H1 (cell line): ENCODE data around the gene RERE. TPM values are rescaled to one million over a fixed set of nuclear protein-coding genes. Genes with fewer than 3 reads are reported as not detected.

ENCODE experiments used
- CHD2 ChIP-seq: IDR thresholded peaks from 2 replicates; pipeline ENCODE4 v1.6.1; 2012; ENCODE audit warnings: low read length, improper control_type of control experiment
- E2F6 ChIP-seq: IDR thresholded peaks from 2 replicates; pipeline ENCODE4 v1.6.1; 2012; ENCODE audit warnings: inconsistent platforms
- FOSL1 ChIP-seq: IDR thresholded peaks from 2 replicates; pipeline ENCODE4 v1.6.1; 2011; ENCODE audit warnings: mild to moderate bottlenecking, low read depth, low read length, moderate library complexity; ENCODE audit not compliant: insufficient read depth
- GABPA ChIP-seq: IDR thresholded peaks from 2 replicates; pipeline ENCODE4 v1.6.1; 2011; ENCODE audit warnings: mild to moderate bottlenecking, low read length, moderate library complexity, borderline replicate concordance; ENCODE audit not compliant: insufficient read depth
- MAX ChIP-seq: IDR thresholded peaks from 2 replicates; pipeline ENCODE4 v1.6.1; 2012; ENCODE audit warnings: inconsistent platforms
- YY1 ChIP-seq: IDR thresholded peaks from 2 replicates; pipeline ENCODE4 v1.6.1; 2011; ENCODE audit warnings: low read depth, mild to moderate bottlenecking, low read length
- polyA plus RNA-seq, 7 experiments: library from polyadenylated mRNA; depleted of rRNA in 3 of 7; stranded (reverse) in 5 of 7; unstranded in 2 of 7; fragments of >200 nt in 5 of 7; fragments of 200-250 nt in 2 of 7; gene quantifications; 1 replicate in 5 of 7; 2 replicates in 1 of 7; 4 replicates in 1 of 7; pipeline versions ENCODE4 v1.2.1 to v1.2.3, GENCODE V29; 2011 to 2013; ENCODE audit warnings: missing spikeins in 2 of 7, mixed read lengths in 2 of 7
- total RNA-seq: library from RNA; stranded (reverse); fragmentation: NEBNext Ultra II Directional; extraction: Animal tissue kit (Norgen Biotek cat#: 25700); gene quantifications from 2 replicates; pipeline ENCODE4 v1.2.1, GENCODE V29; 2021

RERE gene
- total and polyA plus RNA-seq, 2 of the 8 experiments (the other 6 are each of a cell fraction or from before 2014, with no cell fraction given), result 15.3 to 142 TPM

- no peak for TF ChIP-seq GABPA
- no peak for TF ChIP-seq FOSL1
- no peak for TF ChIP-seq E2F6
- TF ChIP-seq MAX, result no peak
- TF ChIP-seq CHD2, result no peak
- no peak for TF ChIP-seq YY1
These were observed 293.7 kb downstream of the RERE start (continued) for GRCh38 chr1:8523666-8524206.
